D721Med (cell line): ENCODE results near the gene CKLF.
"Not testable (repeated sequence)": the region's sequence is repeated elsewhere in the genome, so short reads cannot be mapped to it uniquely, and the experiment has no call there.

Source experiments
- DNase-seq: peaks from one replicate; pipeline ENCODE4 v3.0.0; 2011; ENCODE audit warnings: low spot score; ENCODE audit not compliant: insufficient read length
- FAIRE-seq: peaks from 2 replicates; lab custom pipeline; 2011; peaks lifted over from hg19 to GRCh38; lab: Jason Lieb, UNC
- CTCF ChIP-seq: IDR thresholded peaks from 2 replicates; pipeline ENCODE4 v1.5.1; 2012; ENCODE audit warnings: mild to moderate bottlenecking, control low read depth; ENCODE audit not compliant: insufficient read depth; ENCODE audit errors: missing control alignments

The CKLF gene

GRCh38 chr16:66588981-66589713, 36.8 kb downstream of the CKLF start:
- FAIRE-seq (no peak), DNase-seq (no peak)
- TF ChIP-seq CTCF = peak; percentile 42

- no peak for TF ChIP-seq CTCF
- DNase-seq (no peak), FAIRE-seq (no peak)
These were observed 37.9 kb downstream of the CKLF start for GRCh38 chr16:66590322-66590721.

- DNase-seq = no peak
- no peak for TF ChIP-seq CTCF
- FAIRE-seq = no peak
These were observed 38.6 kb downstream of the CKLF start for GRCh38 chr16:66591018-66591417.

- FAIRE-seq = no peak
- DNase-seq = no peak
- TF ChIP-seq CTCF = no peak
These were observed 39.9 kb downstream of the CKLF start for GRCh38 chr16:66592241-66592640.

GRCh38 chr16:66592814-66593213, 40.4 kb downstream of the CKLF start:
- DNase-seq = no peak
- no peak for TF ChIP-seq CTCF
- no peak for FAIRE-seq

- TF ChIP-seq CTCF = no peak
- no peak for DNase-seq
- no peak for FAIRE-seq
These were observed 42.4 kb downstream of the CKLF start for GRCh38 chr16:66594739-66595138.

- FAIRE-seq, DNase-seq: not testable (repeated sequence)
These were observed 44.2 kb downstream of the CKLF start for GRCh38 chr16:66596559-66596958.
